K562 (cell line): ENCODE results near the gene BTG2. TPM values are rescaled to one million over a fixed set of nuclear protein-coding genes. Genes with fewer than 3 reads are reported as not detected.

Experiments used
- ATF7 ChIP-seq: fragments of 450-650 bp; IDR thresholded peaks from 2 replicates; pipeline ENCODE4 v1.7.1; 2014; ENCODE audit warnings: mild to moderate bottlenecking, moderate library complexity
- CBFA2T3 ChIP-seq: fragments of 450-650 bp; IDR thresholded peaks from 2 replicates; pipeline ENCODE4 v1.6.1; 2017
- DPF2 ChIP-seq: fragments of 450-650 bp; IDR thresholded peaks from 2 replicates; pipeline ENCODE4 v1.6.1; 2016
- FOXA3 ChIP-seq, 2 experiments: fragments of 450-650 bp in 1 of 2; sonication (generic) in 1 of 2; formaldehyde crosslinking; IDR thresholded peaks in 1 of 2; conservative IDR thresholded peaks in 1 of 2; 2 replicates each; pipeline versions ENCODE4 v1.4.0 to v1.8.0; 2020 to 2022; ENCODE audit warnings: mild to moderate bottlenecking in 2 of 2, missing genetic modification reagents in 1 of 2
- HNRNPH1 ChIP-seq: fragments of 200-400 bp; formaldehyde crosslinking; optimal IDR thresholded peaks from 2 replicates; pipeline ENCODE3; 2017; ENCODE audit warnings: low read depth, mild to moderate bottlenecking, low read length, moderate library complexity
- MAFF ChIP-seq: IDR thresholded peaks from 2 replicates; pipeline ENCODE4 v1.6.1; 2012; ENCODE audit warnings: low read length, improper control_type of control experiment
- NCOA1 ChIP-seq: fragments of 450-650 bp; IDR thresholded peaks from 2 replicates; pipeline ENCODE4 v1.6.1; 2016; ENCODE audit warnings: low read depth
- NFRKB ChIP-seq: fragments of 450-650 bp; IDR thresholded peaks from 2 replicates; pipeline ENCODE4 v1.6.1; 2016; ENCODE audit warnings: low read depth
- NR1H2 ChIP-seq: sonication (generic); formaldehyde crosslinking; IDR thresholded peaks from 2 replicates; pipeline ENCODE4 v1.4.0; 2020; ENCODE audit warnings: mild to moderate bottlenecking, missing genetic modification reagents
- RCOR1 ChIP-seq, 2 experiments: IDR thresholded peaks; 2 replicates each; pipeline ENCODE4 v1.6.1; 2012; ENCODE audit warnings: low read depth in 2 of 2, low read length in 2 of 2, borderline replicate concordance in 1 of 2, improper control_type of control experiment in 1 of 2
- TAF9B ChIP-seq: fragments of 450-650 bp; IDR thresholded peaks from 2 replicates; pipeline ENCODE4 v1.6.1; 2018; ENCODE audit warnings: mild to moderate bottlenecking; ENCODE audit not compliant: partially characterized antibody
- ZNF311 ChIP-seq: fragments of 250-450 bp; sonication (Bioruptor Pico); IDR thresholded peaks from 2 replicates; pipeline ENCODE4 v1.4.0; 2020; ENCODE audit warnings: mild to moderate bottlenecking, moderate library complexity
- polyA plus RNA-seq, 8 experiments: library from polyadenylated mRNA; depleted of rRNA in 4 of 8; stranded (reverse) in 5 of 8; unstranded in 3 of 8; fragments of >200 nt; fragmentation: Nextera tagmentation in 2 of 8; fragmentation: Illumina TruSeq in 1 of 8; extraction: Ambion mirVana in 2 of 8; extraction: Trizol in 1 of 8; gene quantifications; 2 replicates each; pipeline versions ENCODE4 v1.2.1 to v1.2.3, GENCODE V29; 2011 to 2014; ENCODE audit warnings: inconsistent platforms in 1 of 8, missing spikeins in 1 of 8
- total RNA-seq, 7 experiments: library from RNA; depleted of rRNA in 6 of 7; stranded (reverse); fragments of >200 nt in 6 of 7; fragmentation: Illumina TruSeq in 2 of 7; extraction: Trizol in 2 of 7; gene quantifications; 2 replicates each; pipeline versions ENCODE4 v1.2.1 to v1.2.3, GENCODE V29; 2011 to 2021; ENCODE audit warnings: low replicate concordance in 1 of 7
- TF ChIP-seq, protein P1 (sequence below): sonication (generic); IDR thresholded peaks from 2 replicates; pipeline ENCODE4 v1.6.1; 2016
- TF ChIP-seq, protein P2 (sequence below): fragments of 250-450 bp; sonication (Bioruptor Pico); IDR thresholded peaks from 2 replicates; pipeline ENCODE4 v1.5.0; 2021; ENCODE audit warnings: mild to moderate bottlenecking, borderline replicate concordance

BTG2 gene
- total and polyA plus RNA-seq, 9 of the 15 experiments (the other 6 are each of a cell fraction or from before 2014, with no cell fraction given) = 2.3 to 41.9 (median 8.7) TPM

DNA sequence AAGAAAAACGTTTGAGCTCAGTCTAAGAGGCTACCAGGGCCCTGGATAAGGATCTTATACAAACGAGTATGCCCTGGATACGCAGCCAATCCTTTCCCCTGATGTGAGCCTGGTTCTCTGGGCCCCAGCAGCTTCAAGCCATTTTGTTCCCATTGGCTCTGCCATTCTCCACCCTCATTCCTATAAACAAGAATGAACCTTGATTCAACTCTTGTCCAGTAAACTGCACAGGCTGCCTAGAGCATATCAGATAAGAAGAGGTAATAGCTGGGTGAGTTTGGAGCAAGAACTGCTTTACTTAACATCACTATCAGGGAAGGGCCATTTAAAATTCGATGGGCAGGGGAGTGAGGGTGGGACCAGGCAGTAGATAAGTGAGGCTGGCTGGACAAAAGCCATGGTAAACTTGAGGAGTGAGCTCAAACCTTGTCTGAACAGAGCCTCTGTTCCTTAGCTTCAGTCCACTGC is 11.3 kb downstream of the BTG2 start (continued):
- no peak for TF ChIP-seq NR1H2 (CRISPR knock-in tag)
- TF ChIP-seq NFRKB = no peak
- TF ChIP-seq, protein P1, sequence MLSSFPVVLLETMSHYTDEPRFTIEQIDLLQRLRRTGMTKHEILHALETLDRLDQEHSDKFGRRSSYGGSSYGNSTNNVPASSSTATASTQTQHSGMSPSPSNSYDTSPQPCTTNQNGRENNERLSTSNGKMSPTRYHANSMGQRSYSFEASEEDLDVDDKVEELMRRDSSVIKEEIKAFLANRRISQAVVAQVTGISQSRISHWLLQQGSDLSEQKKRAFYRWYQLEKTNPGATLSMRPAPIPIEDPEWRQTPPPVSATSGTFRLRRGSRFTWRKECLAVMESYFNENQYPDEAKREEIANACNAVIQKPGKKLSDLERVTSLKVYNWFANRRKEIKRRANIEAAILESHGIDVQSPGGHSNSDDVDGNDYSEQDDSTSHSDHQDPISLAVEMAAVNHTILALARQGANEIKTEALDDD = peak; percentile 86
- TF ChIP-seq RCOR1 (IDR thresholded peaks at IDR 0.05; ENCODE audit: borderline replicate concordance in 1 of 2, low read depth in 2 of 2, low read length in 2 of 2) = peak in 1 of 2 experiments; percentile 52; a peak in 1 of 4 replicates
- TF ChIP-seq CBFA2T3 = peak; percentile 53
- 0 out of 2 replicates have a peak, but pooled peaks have one; percentile 13 for TF ChIP-seq ATF7
- no peak for TF ChIP-seq HNRNPH1
- TF ChIP-seq DPF2 = peak; percentile 56; the same call in 1 of the 2 replicates
- no peak for TF ChIP-seq ZNF311 (CRISPR knock-in tag)
- TF ChIP-seq, protein P2, sequence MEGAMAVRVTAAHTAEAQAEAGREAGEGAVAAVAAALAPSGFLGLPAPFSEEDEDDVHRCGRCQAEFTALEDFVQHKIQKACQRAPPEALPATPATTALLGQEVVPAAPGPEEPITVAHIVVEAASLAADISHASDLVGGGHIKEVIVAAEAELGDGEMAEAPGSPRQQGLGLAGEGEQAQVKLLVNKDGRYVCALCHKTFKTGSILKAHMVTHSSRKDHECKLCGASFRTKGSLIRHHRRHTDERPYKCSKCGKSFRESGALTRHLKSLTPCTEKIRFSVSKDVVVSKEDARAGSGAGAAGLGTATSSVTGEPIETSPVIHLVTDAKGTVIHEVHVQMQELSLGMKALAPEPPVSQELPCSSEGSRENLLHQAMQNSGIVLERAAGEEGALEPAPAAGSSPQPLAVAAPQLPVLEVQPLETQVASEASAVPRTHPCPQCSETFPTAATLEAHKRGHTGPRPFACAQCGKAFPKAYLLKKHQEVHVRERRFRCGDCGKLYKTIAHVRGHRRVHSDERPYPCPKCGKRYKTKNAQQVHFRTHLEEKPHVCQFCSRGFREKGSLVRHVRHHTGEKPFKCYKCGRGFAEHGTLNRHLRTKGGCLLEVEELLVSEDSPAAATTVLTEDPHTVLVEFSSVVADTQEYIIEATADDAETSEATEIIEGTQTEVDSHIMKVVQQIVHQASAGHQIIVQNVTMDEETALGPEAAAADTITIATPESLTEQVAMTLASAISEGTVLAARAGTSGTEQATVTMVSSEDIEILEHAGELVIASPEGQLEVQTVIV (CRISPR knock-in tag) = no peak
- TF ChIP-seq MAFF = no peak
- TF ChIP-seq FOXA3 (CRISPR knock-in tag; conservative IDR thresholded peaks at IDR 0.05 in 1 of 2, IDR thresholded peaks at IDR 0.05 in 1 of 2) = peak in 1 of 2 experiments; percentile 52; a peak in 1 of 4 replicates
- no peak for TF ChIP-seq NCOA1
- no peak for TF ChIP-seq TAF9B
